ENCODE results near the gene SLC45A2. TPM values are rescaled to one million over a fixed set of nuclear protein-coding genes. Genes with fewer than 3 reads are reported as not detected.

The SLC45A2 gene, protein sequence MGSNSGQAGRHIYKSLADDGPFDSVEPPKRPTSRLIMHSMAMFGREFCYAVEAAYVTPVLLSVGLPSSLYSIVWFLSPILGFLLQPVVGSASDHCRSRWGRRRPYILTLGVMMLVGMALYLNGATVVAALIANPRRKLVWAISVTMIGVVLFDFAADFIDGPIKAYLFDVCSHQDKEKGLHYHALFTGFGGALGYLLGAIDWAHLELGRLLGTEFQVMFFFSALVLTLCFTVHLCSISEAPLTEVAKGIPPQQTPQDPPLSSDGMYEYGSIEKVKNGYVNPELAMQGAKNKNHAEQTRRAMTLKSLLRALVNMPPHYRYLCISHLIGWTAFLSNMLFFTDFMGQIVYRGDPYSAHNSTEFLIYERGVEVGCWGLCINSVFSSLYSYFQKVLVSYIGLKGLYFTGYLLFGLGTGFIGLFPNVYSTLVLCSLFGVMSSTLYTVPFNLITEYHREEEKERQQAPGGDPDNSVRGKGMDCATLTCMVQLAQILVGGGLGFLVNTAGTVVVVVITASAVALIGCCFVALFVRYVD
- total RNA-seq: not detected in 2 replicates

DNA sequence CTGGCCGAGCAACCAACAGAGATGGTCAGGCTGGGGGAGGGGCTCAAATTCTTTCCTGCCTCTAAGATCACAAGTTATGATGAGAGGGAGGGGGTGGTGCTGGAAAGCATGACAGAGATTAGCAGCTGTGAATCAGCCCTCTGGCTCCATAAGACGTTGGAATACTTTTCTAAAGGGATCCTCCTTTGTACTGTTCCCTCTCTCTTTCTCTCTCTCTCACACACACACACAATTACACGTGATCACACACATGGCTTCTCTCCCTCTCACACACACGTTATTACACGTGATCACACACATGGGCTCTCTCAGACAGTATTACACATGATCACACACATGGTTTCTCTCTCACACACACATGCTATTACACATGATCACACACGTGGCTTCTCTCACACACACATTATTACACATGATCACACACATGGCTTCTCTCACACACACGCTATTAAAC, at the start of gene SLC45A2:
Gene SLC45A2, minus strand, starts transcription at position 23 of the 454 bp plus-strand sequence. CDS start 110 bp downstream, outside the sequence.

GRCh38 chr5:34007621-34008600, 23.4 kb upstream of the SLC45A2 start, which contains the start of gene AMACR:
Gene AMACR, minus strand, starts transcription at chr5:34008050. Its CDS starts 31 bp downstream, at chr5:34008019.

DNA sequence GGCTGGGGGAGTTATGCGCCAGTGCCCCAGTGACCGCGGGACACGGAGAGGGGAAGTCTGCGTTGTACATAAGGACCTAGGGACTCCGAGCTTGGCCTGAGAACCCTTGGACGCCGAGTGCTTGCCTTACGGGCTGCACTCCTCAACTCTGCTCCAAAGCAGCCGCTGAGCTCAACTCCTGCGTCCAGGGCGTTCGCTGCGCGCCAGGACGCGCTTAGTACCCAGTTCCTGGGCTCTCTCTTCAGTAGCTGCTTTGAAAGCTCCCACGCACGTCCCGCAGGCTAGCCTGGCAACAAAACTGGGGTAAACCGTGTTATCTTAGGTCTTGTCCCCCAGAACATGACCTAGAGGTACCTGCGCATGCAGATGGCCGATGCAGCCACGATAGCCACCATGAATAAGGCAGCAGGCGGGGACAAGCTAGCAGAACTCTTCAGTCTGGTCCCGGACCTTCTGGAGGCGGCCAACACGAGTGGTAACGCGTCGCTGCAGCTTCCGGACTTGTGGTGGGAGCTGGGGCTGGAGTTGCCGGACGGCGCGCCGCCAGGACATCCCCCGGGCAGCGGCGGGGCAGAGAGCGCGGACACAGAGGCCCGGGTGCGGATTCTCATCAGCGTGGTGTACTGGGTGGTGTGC, 48.0 kb downstream of the SLC45A2 start, which contains the start of gene RXFP3:
Gene RXFP3, plus strand, starts transcription at position 6 of the 636 bp plus-strand sequence. Its CDS starts 355 bp downstream, at position 361.

Other genes with a start within 250 kb of the SLC45A2 start
- gene ADAMTS12, start 92.7 kb downstream of the SLC45A2 start, total RNA-seq: 15.3 and 16.7 TPM in 2 replicates
- gene RXFP3, start 48.3 kb downstream of the SLC45A2 start, total RNA-seq: not detected in 2 replicates
- 12.6 and 19.0 TPM in 2 replicates for gene AMACR, start 23.4 kb upstream of the SLC45A2 start, total RNA-seq
- 0.18 and 2.0 TPM in 2 replicates for gene C1QTNF3, start 58.5 kb upstream of the SLC45A2 start, total RNA-seq